Measurements from ENCODE around the gene MCOLN1. TPM values are rescaled to one million over a fixed set of nuclear protein-coding genes. Genes with fewer than 3 reads are reported as not detected.
A peak's percentile ranks its signal among the peaks of the same experiment; 100 is the strongest.

The MCOLN1 gene
- polyA plus RNA-seq, 1 donor (not counting 4 experiments of a cell fraction or from before 2014, with no cell fraction given), result 14.0 TPM

GRCh38 chr19:7486923-7487322 lies 35.5 kb upstream of the MCOLN1 start:
- Histone ChIP-seq H3K79me2 (ENCODE audit: control insufficient read depth, insufficient read depth, low read length) (no peaks in the 10 kb centered on the region), H3K9me3 (ENCODE audit: control insufficient read depth, low read depth, low read length) (no peaks in the 10 kb centered on the region), H3K4me2 (ENCODE audit: control insufficient read depth, extremely low read depth, insufficient read depth, low read depth, low read length) (no peak overlapping the region), H4K20me1 (ENCODE audit: control insufficient read depth, extremely low read depth, insufficient read depth, low read length) (no peaks in the 10 kb centered on the region), H3K9me1 (ENCODE audit: control insufficient read depth, extremely low read depth, insufficient read depth, low read length) (no peaks in the 10 kb centered on the region), H3K9ac (ENCODE audit: control insufficient read depth, extremely low read depth, insufficient read depth, low read length) (no peak overlapping the region), H3K4me3 (ENCODE audit: control insufficient read depth in 2 of 3, extremely low read depth in 1 of 3, insufficient read depth in 2 of 3, low read depth in 1 of 3, low read length in 3 of 3) (no peak overlapping the region), H3K4me1 (ENCODE audit: control insufficient read depth, extremely low read depth, insufficient read depth, low read length) (peaks cover 13% of the 10 kb centered on the region), H3K36me3 (ENCODE audit: control insufficient read depth in 2 of 2, extremely low read depth in 1 of 2, insufficient read depth in 2 of 2, low read length in 2 of 2) (no peaks in the 10 kb centered on the region), H3K27me3 (ENCODE audit: control insufficient read depth, extremely low read depth, insufficient read depth, low read length) (no peaks in the 10 kb centered on the region), H3K27ac (ENCODE audit: control insufficient read depth, insufficient read depth, low read length) (no peak overlapping the region), H2AFZ (ENCODE audit: control insufficient read depth, low read length) (no peak overlapping the region)
- DNase-seq (ENCODE audit: low read depth, low spot score) (no peak), FAIRE-seq (no peak)
- TF ChIP-seq EZH2 (IDR thresholded peaks at IDR 0.05; ENCODE audit: low read length), result no peak
- TF ChIP-seq, protein P1, sequence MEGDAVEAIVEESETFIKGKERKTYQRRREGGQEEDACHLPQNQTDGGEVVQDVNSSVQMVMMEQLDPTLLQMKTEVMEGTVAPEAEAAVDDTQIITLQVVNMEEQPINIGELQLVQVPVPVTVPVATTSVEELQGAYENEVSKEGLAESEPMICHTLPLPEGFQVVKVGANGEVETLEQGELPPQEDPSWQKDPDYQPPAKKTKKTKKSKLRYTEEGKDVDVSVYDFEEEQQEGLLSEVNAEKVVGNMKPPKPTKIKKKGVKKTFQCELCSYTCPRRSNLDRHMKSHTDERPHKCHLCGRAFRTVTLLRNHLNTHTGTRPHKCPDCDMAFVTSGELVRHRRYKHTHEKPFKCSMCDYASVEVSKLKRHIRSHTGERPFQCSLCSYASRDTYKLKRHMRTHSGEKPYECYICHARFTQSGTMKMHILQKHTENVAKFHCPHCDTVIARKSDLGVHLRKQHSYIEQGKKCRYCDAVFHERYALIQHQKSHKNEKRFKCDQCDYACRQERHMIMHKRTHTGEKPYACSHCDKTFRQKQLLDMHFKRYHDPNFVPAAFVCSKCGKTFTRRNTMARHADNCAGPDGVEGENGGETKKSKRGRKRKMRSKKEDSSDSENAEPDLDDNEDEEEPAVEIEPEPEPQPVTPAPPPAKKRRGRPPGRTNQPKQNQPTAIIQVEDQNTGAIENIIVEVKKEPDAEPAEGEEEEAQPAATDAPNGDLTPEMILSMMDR (optimal IDR thresholded peaks at IDR 0.05 in 1 of 3, IDR thresholded peaks at IDR 0.05 in 1 of 3, conservative IDR thresholded peaks at IDR 0.05 in 1 of 3; ENCODE audit: extremely low read depth in 1 of 3, insufficient read depth in 2 of 3, low read length in 3 of 3), result no peak
- dilution Hi-C loops (cut with MboI; ENCODE audit: extremely low pct_ligation_motif_present, low sequenced_read_pairs), result no loop called here

GRCh38 chr19:7488736-7489353 lies 33.6 kb upstream of the MCOLN1 start, which contains the start of gene PEX11G:
TSS of gene PEX11G (minus strand) at chr19:7489035. CDS start at chr19:7489010, 25 bp downstream.
- TF ChIP-seq EZH2 (IDR thresholded peaks at IDR 0.05; ENCODE audit: low read length), result no peak
- TF ChIP-seq, protein P1 (optimal IDR thresholded peaks at IDR 0.05 in 1 of 3, IDR thresholded peaks at IDR 0.05 in 1 of 3, conservative IDR thresholded peaks at IDR 0.05 in 1 of 3; ENCODE audit: extremely low read depth in 1 of 3, insufficient read depth in 2 of 3, low read length in 3 of 3), result no peak
- no peaks in the 10 kb centered on the region for H3K36me3 ChIP-seq (ENCODE audit: control insufficient read depth in 2 of 2, extremely low read depth in 1 of 2, insufficient read depth in 2 of 2, low read length in 2 of 2)
- FAIRE-seq (no peak), DNase-seq (ENCODE audit: low read depth, low spot score) (no peak)
- peaks cover 6% of the 10 kb centered on the region for H3K4me1 ChIP-seq (ENCODE audit: control insufficient read depth, extremely low read depth, insufficient read depth, low read length)
- no peaks in the 10 kb centered on the region for H3K9me3 ChIP-seq (ENCODE audit: control insufficient read depth, low read depth, low read length)
- peak within 1 kb of the TSS; percentile 78 for H3K27ac ChIP-seq (ENCODE audit: control insufficient read depth, insufficient read depth, low read length)
- no peaks in the 10 kb centered on the region for H3K27me3 ChIP-seq (ENCODE audit: control insufficient read depth, extremely low read depth, insufficient read depth, low read length)
- peak within 1 kb of the TSS; percentile 82 for H3K9ac ChIP-seq (ENCODE audit: control insufficient read depth, extremely low read depth, insufficient read depth, low read length)
- peak within 1 kb of the TSS; percentile 64 to 82 (median 74) for H3K4me3 ChIP-seq (ENCODE audit: control insufficient read depth in 2 of 3, extremely low read depth in 1 of 3, insufficient read depth in 2 of 3, low read depth in 1 of 3, low read length in 3 of 3)
- no peaks in the 10 kb centered on the region for H4K20me1 ChIP-seq (ENCODE audit: control insufficient read depth, extremely low read depth, insufficient read depth, low read length)
- peak within 1 kb of the TSS; percentile 74 for H3K4me2 ChIP-seq (ENCODE audit: control insufficient read depth, extremely low read depth, insufficient read depth, low read depth, low read length)
- dilution Hi-C loops (cut with MboI; ENCODE audit: extremely low pct_ligation_motif_present, low sequenced_read_pairs), result no loop called here
- peak within 1 kb of the TSS; percentile 96 for H2AFZ ChIP-seq (ENCODE audit: control insufficient read depth, low read length)
- no peaks in the 10 kb centered on the region for H3K79me2 ChIP-seq (ENCODE audit: control insufficient read depth, insufficient read depth, low read length)
- H3K9me1 ChIP-seq (ENCODE audit: control insufficient read depth, extremely low read depth, insufficient read depth, low read length), result no peaks in the 10 kb centered on the region

Measured in keratinocyte (primary cell).